HG03103 (cell line): ENCODE results near the gene TTI1.

Source experiments
- ATAC-seq: cut with Tn5 transposase; IDR thresholded peaks from one replicate; pipeline ENCODE4 v1.9.1; 2021; ENCODE audit warnings: low read depth; ENCODE audit not compliant: unreplicated experiment

TTI1 gene

DNA sequence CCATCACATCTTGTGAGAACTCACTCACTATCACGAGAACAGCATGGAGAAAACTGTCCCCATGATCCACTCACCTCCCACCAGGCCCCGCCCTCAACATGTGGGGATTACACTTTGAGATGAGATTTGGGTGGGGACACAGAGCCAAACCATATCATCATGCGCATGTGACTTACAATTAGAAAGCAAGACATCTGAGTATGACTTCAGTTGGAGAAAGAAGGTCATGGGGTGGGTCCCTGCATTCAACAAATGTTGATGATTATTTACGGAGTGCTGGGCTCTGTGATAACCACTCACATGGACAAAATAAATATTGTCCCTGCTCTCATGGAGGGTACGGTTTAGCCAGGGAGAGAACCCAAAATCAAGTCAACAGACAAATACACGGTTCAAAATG, 92.4 kb downstream of the TTI1 start:
- ATAC-seq = no peak

DNA sequence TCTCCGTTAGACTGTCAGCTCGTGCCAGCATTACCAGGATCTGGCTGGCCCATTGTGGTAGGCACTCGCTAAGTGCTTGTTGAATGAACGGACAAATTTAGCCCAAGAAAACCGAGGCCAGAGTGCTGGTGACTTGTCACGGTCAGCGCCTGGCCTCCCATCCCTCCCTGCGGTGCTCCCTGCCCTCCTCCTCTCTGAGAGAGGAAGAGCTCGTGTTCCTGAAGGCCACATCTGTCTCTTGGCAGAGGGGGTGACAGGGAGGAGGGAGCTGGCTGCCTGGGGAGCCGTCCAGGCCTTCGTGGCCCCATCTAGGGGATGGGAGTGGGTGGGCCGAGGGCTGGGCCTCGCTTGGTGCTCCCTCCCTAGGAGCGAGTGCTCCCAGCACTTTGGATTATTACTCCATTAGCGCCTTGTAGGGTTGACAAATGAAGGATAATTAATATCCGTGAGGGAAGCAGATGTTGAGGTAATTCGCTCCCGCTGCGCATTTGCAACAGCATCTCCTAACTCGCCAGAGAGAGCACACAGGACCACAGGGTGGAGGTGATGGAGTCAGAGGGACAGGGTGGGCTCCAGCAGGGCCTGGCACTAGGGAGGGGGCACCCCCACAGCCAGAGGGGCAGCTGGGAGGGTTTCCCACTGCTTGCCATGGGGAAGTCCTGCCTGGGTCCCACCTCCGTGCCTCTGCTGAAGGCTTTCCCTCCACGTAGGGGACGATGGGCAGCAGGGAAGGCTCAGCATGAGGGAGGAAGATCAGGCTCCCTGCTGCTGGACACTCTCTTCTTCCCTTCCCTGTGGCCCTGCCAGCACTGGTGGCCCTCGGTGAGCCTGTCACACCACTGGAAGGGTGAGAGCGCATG, 93.3 kb downstream of the TTI1 start:
- ATAC-seq = no peak

DNA sequence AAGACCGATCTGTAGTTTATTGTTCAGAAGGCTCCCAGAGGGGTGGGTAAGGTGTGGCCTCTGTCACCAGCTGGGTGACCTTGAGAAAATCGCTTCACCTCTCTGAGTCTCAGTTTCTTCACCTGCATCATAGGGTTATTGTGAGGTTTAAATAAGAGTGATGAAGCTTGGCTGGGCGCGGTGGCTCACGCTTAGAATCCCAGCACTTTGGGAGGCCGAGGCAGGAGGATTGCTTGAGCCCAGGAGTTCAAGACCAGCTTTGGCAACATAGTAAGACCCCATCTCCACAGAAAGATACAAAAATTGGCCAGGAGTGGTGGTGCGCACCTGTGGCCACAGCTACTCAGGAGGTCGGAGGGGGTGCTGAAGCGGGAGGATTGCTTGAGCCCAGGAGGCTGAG, 94.3 kb downstream of the TTI1 start:
- ATAC-seq = no peak

DNA sequence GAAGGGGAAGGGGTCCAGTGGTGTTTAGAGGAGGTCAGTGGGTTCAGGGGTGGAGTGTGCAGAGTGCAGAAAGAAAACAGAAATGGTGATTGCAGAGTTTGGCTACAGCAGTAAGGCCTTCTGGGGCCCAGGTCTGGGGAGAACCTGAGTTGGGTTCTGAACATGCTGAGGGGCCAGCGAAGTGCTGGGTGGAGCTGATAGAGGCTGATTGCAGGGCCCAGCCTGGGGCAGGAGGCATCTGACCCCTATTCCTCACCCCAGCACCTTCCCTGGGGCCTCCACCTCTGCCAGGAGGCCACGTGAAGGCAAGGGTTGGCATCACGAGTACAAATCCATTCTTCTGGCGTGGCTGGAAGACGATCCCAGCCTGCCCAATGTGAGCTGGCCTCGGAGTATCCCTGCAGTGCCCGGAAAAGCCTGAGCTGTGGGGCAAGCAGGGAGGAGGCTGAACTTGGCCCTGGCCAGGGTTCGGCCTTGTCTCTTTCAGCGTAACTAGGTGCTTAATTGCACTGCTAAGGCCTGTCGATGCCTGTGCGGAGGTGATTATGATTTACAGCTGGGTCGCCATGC, 95.0 kb downstream of the TTI1 start:
- no peak for ATAC-seq

DNA sequence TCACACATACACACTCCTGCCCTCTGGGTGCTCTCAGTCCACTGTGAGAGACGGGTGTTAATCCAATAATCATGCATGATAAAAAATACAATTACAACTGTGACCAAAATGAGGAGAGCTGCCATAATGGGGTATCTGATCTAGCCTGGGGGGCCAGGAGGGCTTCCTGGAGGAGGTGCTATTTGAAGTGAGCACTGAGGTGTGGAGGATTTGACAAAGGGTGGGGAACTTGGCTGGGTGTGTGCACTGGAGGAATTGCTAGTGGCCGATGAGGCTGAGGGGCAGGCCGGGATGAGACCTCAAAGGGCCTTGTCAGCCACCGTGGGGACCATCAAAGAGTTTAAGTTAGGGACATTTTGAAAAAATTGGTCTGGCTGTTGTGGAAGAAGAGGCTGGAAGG, 95.6 kb downstream of the TTI1 start:
- no peak for ATAC-seq

DNA sequence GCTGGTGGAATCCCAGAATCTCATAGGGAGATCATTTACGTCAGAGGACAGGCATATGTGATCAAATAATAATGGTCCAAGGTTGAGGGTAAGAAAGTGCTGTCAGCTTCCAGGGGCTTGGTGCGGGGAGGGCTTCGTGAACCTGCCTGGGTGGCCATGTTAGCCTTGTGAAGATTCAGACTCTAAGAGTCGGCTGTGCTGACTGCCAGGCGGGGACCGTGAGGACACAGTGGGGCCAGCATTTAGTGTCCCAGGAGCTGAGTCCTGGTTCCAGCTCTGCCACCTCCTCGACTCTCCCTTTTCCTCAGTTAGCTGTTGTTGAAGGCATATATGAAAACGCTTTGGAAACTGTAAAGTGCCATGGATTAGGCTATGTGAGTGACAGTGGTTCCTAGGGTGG, 96.8 kb downstream of the TTI1 start:
- ATAC-seq = no peak

DNA sequence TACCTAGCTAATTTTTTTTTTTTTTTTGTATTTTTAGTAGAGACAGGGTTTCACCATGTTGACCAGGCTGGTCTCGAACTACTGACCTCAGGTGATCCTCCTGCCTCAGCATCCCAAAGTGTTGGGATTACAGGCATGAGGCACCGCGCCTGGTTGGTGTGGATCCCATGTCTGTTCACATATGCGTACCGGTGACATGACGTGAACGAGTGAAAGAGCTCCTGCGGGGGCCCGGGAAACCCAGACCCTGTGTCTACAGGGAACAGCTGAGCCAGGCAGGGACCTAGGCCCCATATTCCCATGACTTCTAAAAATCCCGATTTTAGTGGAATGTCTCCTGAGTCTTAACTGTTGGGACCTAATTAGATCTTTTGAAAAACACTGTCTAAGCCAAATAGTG, 97.2 kb downstream of the TTI1 start:
- no peak for ATAC-seq

DNA sequence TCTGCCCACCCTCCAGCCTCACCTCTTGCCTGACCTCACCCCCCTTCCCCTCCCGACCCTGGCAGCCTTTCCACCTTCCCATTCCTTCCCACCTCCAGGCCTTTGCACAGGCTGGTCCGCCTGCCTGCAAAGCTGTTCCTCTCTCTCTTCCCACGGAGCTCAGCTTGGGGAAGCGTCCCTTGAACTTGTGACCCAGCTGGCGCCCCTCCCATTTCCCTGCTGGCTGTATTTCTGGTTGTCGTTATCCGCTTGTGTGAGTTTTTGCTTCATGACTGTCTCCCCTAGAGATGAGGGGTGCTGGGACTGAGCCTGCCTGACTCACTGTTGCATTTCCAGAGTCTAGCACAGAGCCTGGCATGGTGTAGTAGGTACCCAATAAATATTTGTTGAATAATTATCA, 97.8 kb downstream of the TTI1 start:
- no peak for ATAC-seq

DNA sequence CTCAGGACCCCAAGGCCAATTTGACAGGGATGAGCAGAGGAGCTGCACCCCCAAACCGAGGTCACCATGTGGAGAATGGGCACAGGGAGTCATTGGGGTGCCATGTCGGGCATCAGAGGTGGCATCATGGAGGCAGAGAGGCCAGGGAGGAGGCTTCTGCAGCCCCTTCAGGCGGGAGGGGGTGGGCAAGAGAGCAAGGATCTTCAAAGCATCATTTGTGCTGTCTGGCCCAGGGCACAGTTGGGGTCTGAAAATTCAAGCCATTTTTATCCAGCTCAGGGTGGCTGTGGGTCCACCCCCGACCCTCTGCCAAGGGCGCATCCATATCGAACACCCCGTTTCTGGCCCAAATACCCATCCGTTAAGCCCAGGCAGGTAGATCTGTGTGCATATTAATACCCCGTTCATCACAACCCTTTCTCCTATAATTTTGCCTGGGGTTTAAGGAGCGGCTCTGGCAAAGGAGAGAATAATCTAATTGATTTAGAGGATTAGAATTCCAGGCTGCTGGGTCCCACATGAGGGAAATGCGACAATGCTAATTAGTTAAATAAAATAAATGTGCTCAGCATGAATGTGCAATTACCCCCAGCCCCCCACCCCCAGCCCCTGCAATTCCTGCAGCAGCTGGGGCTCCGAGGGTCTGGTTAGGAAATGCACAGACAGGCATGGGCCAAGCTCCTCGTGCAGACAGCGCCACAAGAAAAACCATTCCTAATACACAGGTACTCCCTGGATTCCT, 98.5 kb downstream of the TTI1 start:
- ATAC-seq = no peak

DNA sequence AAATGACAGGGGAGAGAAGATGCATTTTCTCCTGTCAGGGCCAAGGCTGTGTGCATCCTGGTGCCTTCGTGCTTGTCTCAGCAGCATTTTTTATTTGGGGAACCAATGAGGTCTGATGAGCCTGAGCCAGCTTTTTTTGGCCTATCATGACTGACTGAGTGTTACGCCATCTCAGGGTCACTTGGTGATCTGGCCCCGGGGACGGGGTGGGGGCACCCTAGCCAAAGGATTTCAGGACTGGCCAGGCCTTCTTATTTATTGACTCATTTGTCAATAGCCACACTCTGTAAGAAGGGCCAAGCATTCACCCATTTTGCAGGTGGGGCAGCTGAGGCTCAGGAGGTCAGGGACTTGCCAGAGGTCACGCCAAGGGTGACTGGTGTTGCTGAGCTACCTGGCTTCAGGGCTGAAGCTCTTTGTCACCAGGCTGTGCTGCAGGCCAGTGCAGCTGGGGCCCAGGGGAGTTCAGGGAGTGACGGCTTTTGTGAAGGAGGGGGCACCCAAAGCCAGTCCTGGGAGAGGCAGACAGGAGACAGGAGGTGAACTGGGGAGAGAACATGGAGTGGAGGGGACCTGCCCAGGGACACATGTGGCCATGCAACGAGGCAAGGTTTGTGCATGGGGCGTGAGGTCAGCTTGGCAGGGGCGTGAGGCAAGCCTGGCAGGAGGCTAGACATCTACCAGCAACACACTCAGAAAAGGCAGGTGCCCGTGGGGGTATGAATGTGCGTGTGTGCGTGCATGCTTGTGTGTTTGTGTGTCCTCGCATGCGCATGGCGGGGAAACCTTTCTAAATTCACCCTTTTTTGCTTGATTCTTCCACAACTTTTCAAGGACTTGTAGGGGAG, 99.2 kb downstream of the TTI1 start:
- no peak for ATAC-seq
